Stimulated activated memory B cell treated with anti-CD40 and anti-IgM and Interleukin-4, amounts not matched to agents 10 μg/mL and 1 μg/mL and 100 μg/mL, for 72 hours (primary cell): ENCODE results near the gene CASP7.
"Not testable (repeated sequence)": the region's sequence is repeated elsewhere in the genome, so short reads cannot be mapped to it uniquely, and the experiment has no call there.

ENCODE experiments used
- ATAC-seq: fragments of 150-1000 bp; cut with Tn5 transposase; 2 replicates; pipeline ENCODE4 v1.10.0; 2021
- H3K27ac Mint-ChIP-seq: one replicate; pipeline ENCODE4 v1.8.0; 2022; ENCODE audit warnings: mild to moderate bottlenecking, mixed read lengths
- H3K27me3 Mint-ChIP-seq: one replicate; pipeline ENCODE4 v1.8.0; 2022; ENCODE audit warnings: mixed read lengths
- H3K36me3 Mint-ChIP-seq: one replicate; pipeline ENCODE4 v1.8.0; 2022; ENCODE audit warnings: mixed read lengths
- H3K4me1 Mint-ChIP-seq: one replicate; pipeline ENCODE4 v1.8.0; 2022; ENCODE audit warnings: mixed read lengths
- H3K4me3 Mint-ChIP-seq: one replicate; pipeline ENCODE4 v1.8.0; 2022; ENCODE audit warnings: mild to moderate bottlenecking, moderate library complexity, mixed read lengths
- H3K9me3 Mint-ChIP-seq: one replicate; pipeline ENCODE4 v1.8.0; 2022; ENCODE audit warnings: mixed read lengths

The CASP7 gene

DNA sequence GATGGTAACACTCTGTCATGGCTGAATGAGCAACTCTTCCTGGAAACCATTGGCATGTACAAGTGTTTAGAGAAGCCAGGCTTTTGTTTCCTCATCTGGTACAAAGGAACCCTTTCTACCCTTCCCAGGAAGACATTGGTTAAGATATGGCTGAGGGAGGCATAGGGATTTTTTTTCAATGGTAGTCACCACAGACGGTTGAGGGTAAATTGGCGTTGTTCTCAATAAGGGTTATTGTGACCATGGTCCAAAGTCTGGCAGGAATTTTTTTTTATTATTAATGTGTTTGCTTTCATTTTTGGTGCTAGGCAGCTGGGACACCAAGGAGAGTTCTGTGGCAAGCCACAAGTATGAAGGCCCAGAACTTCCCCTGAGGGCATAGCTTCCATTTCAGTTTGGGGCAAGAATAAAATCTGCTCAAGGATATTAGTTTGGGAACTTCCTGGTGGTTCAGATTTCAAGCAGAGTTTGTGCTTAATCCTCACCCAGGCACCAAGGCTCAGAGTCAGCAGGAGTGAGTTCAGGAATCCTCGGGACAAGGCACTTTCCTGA is 71.5 kb downstream of the CASP7 start, which contains the start of gene PLEKHS1:
TSS of gene PLEKHS1 (plus strand) at position 502 of the 552 bp plus-strand sequence. CDS start 3,596 bp downstream, outside the sequence.
- Mint-ChIP-seq H3K27ac (no peak within 1 kb of the TSS), H3K4me1 (no peaks in the 10 kb centered on the region), H3K36me3 (no peaks in the 10 kb centered on the region), H3K4me3 (no peak within 1 kb of the TSS), H3K9me3 (no peaks in the 10 kb centered on the region), H3K27me3 (peaks cover 41% of the 10 kb centered on the region)
- ATAC-seq, result no peak

GRCh38 chr10:113752553-113752952 is 72.8 kb downstream of the CASP7 start:
- Mint-ChIP-seq H3K9me3 (no peaks in the 10 kb centered on the region), H3K27ac (no peak overlapping the region), H3K36me3 (no peaks in the 10 kb centered on the region), H3K4me3 (no peak overlapping the region), H3K27me3 (peaks cover 36% of the 10 kb centered on the region), H3K4me1 (no peaks in the 10 kb centered on the region)
- ATAC-seq, result no peak

- ATAC-seq, result no peak
- Mint-ChIP-seq H3K4me1 (no peaks in the 10 kb centered on the region), H3K27ac (no peak overlapping the region), H3K4me3 (no peak overlapping the region), H3K36me3 (no peaks in the 10 kb centered on the region), H3K9me3 (no peaks in the 10 kb centered on the region), H3K27me3 (peaks cover 36% of the 10 kb centered on the region)
Observed at GRCh38 chr10:113753020-113753692, 73.4 kb downstream of the CASP7 start.

- no peak overlapping the region for H3K27ac Mint-ChIP-seq
- peaks cover 36% of the 10 kb centered on the region for H3K27me3 Mint-ChIP-seq
- no peak for ATAC-seq
- no peaks in the 10 kb centered on the region for H3K36me3 Mint-ChIP-seq
- H3K4me3 Mint-ChIP-seq, result no peak overlapping the region
- H3K4me1 Mint-ChIP-seq, result no peaks in the 10 kb centered on the region
- no peaks in the 10 kb centered on the region for H3K9me3 Mint-ChIP-seq
Observed at GRCh38 chr10:113754125-113754524, 74.4 kb downstream of the CASP7 start.

GRCh38 chr10:113754768-113755167 is 75.1 kb downstream of the CASP7 start:
- Mint-ChIP-seq H3K9me3 (no peaks in the 10 kb centered on the region), H3K27me3 (peaks cover 36% of the 10 kb centered on the region), H3K27ac (no peak overlapping the region), H3K4me1 (no peaks in the 10 kb centered on the region), H3K4me3 (no peak overlapping the region), H3K36me3 (no peaks in the 10 kb centered on the region)
- no peak for ATAC-seq

GRCh38 chr10:113756940-113757543 is 77.3 kb downstream of the CASP7 start:
- no peak for ATAC-seq
- no peaks in the 10 kb centered on the region for H3K4me1 Mint-ChIP-seq
- no peaks in the 10 kb centered on the region for H3K9me3 Mint-ChIP-seq
- H3K27ac Mint-ChIP-seq, result no peak overlapping the region
- no peaks in the 10 kb centered on the region for H3K36me3 Mint-ChIP-seq
- peaks cover 36% of the 10 kb centered on the region for H3K27me3 Mint-ChIP-seq
- H3K4me3 Mint-ChIP-seq, result no peak overlapping the region

GRCh38 chr10:113762083-113762482 is 82.4 kb downstream of the CASP7 start:
- Mint-ChIP-seq H3K27me3 (peaks cover 27% of the 10 kb centered on the region), H3K4me3 (no peak overlapping the region), H3K27ac (no peak overlapping the region), H3K9me3 (peaks cover 6% of the 10 kb centered on the region), H3K4me1 (no peaks in the 10 kb centered on the region), H3K36me3 (peaks cover 6% of the 10 kb centered on the region)
- ATAC-seq, result no peak

DNA sequence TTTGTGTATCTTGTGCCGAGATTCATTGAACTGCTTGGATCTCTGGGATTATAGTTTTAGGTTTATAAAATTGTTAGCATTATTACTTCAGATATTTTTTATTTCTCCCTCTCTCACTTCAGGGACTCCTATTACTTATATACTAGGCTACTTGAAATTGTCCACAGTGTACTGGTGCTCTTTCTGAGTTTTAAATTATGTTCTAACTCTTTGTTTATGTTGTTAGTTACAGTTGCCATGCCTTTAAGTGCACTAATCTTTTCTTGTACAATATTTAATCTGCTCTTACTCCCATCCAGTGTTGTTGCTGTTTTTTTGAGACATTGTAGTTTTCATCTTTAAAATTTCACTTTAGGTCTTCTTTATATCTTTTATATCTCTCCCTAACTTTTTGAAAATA is 84.9 kb downstream of the CASP7 start:
- H3K27me3 Mint-ChIP-seq, result peaks cover 48% of the 10 kb centered on the region
- H3K9me3 Mint-ChIP-seq, result peaks cover 6% of the 10 kb centered on the region
- H3K4me1 Mint-ChIP-seq, result no peaks in the 10 kb centered on the region
- H3K4me3 Mint-ChIP-seq, result no peak overlapping the region
- H3K36me3 Mint-ChIP-seq, result peaks cover 6% of the 10 kb centered on the region
- ATAC-seq, result no peak
- no peak overlapping the region for H3K27ac Mint-ChIP-seq

DNA sequence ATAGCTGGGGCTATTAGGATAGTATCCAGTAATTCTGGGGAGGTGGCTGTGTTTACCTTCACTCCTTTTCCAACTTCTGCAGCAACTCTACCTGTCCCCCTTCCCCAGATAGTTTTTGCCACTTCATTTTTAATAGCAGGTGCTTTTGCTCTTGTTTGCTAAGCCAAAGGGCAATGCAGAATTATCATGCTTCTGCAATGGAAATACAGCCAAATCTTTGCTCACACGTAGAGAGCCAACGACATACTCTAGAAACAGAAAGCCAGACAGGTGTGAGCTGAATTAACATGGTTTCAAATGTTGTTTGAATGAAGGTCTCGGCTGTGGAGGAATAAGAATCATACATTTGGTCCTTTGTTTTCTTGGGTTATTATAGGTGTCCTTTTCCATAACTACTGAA is 86.2 kb downstream of the CASP7 start:
- H3K9me3 Mint-ChIP-seq, result peaks cover 6% of the 10 kb centered on the region
- peaks cover 61% of the 10 kb centered on the region for H3K27me3 Mint-ChIP-seq
- no peaks in the 10 kb centered on the region for H3K4me1 Mint-ChIP-seq
- ATAC-seq, result no peak
- no peak overlapping the region for H3K4me3 Mint-ChIP-seq
- peaks cover 6% of the 10 kb centered on the region for H3K36me3 Mint-ChIP-seq
- no peak overlapping the region for H3K27ac Mint-ChIP-seq

DNA sequence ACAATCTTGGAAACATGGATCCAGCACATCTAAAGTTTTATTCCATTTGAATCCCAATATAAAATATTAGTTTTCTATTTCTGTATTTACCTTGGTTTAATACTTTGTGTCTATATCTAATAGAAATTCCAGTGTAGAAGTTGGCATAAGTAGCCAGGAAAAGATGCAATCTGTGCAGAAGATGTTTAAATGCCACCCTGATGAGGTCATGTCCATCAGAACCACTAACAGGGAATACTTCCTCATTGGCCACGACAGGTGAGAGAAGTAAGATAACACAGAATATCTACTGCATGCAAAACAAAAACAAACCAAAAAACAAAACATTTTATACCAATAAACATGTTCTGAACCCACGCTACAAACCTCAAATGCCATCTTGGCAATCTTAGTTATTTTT is 87.5 kb downstream of the CASP7 start:
- no peak overlapping the region for H3K4me3 Mint-ChIP-seq
- no peak for ATAC-seq
- peaks cover 6% of the 10 kb centered on the region for H3K36me3 Mint-ChIP-seq

GRCh38 chr10:113770346-113770745 is 90.6 kb downstream of the CASP7 start:
- no peaks in the 10 kb centered on the region for H3K36me3 Mint-ChIP-seq
- ATAC-seq, result no peak
- peaks cover 50% of the 10 kb centered on the region for H3K27me3 Mint-ChIP-seq
- H3K4me3 Mint-ChIP-seq, result no peak overlapping the region
- no peaks in the 10 kb centered on the region for H3K9me3 Mint-ChIP-seq
- no peaks in the 10 kb centered on the region for H3K4me1 Mint-ChIP-seq
- no peak overlapping the region for H3K27ac Mint-ChIP-seq

More for the DNA sequence above, 87.5 kb downstream of the CASP7 start:
- peaks cover 6% of the 10 kb centered on the region for H3K9me3 Mint-ChIP-seq
- no peaks in the 10 kb centered on the region for H3K4me1 Mint-ChIP-seq
- H3K27ac Mint-ChIP-seq, result no peak overlapping the region
- peaks cover 68% of the 10 kb centered on the region for H3K27me3 Mint-ChIP-seq

DNA sequence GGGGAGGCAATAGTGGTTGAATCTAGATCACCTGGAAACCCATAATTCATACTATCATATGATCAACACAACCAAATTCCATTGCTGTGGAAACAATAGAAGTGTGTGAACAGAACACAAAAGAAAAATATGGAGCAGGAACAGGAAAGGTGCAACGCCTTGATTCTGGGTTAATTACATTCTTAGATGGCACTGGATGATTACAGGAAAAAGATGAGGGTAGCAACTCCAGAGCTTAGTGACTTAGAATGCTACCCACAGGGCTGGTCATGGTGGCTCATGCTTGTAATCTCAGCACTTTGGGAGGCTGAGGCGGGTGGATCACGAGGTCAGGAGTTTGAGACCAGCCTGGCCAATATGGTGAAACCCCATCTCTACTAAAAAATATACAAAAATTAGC is 91.4 kb downstream of the CASP7 start:
- not testable (repeated sequence) for H3K36me3 Mint-ChIP-seq, H3K27ac Mint-ChIP-seq, ATAC-seq, H3K9me3 Mint-ChIP-seq, H3K4me3 Mint-ChIP-seq, H3K4me1 Mint-ChIP-seq
- peaks cover 42% of the 10 kb centered on the region for H3K27me3 Mint-ChIP-seq

- H3K36me3 Mint-ChIP-seq, result no peaks in the 10 kb centered on the region
- no peak for ATAC-seq
- no peaks in the 10 kb centered on the region for H3K9me3 Mint-ChIP-seq
- H3K27ac Mint-ChIP-seq, result no peak overlapping the region
- H3K4me1 Mint-ChIP-seq, result no peaks in the 10 kb centered on the region
- H3K27me3 Mint-ChIP-seq, result peaks cover 12% of the 10 kb centered on the region
- H3K4me3 Mint-ChIP-seq, result no peak overlapping the region
Observed at GRCh38 chr10:113775686-113776294, 96.1 kb downstream of the CASP7 start.

GRCh38 chr10:113776553-113776952 is 96.8 kb downstream of the CASP7 start:
- Mint-ChIP-seq H3K4me1 (no peaks in the 10 kb centered on the region), H3K27me3 (peaks cover 12% of the 10 kb centered on the region), H3K36me3 (no peaks in the 10 kb centered on the region), H3K4me3 (no peak overlapping the region), H3K9me3 (no peaks in the 10 kb centered on the region), H3K27ac (no peak overlapping the region)
- ATAC-seq, result no peak
